Measurements from ENCODE around the gene CLPSL2.

CLPSL2 gene

GRCh38 chr6:35804996-35805736 lies 28.8 kb downstream of the CLPSL2 start, which contains the start of gene LHFPL5:
TSS of gene LHFPL5 (plus strand) at chr6:35805352. CDS start at chr6:35805671, 319 bp downstream.
- TF ChIP-seq CTCF (IDR thresholded peaks at IDR 0.05; ENCODE audit: extremely low read depth, missing control alignments): no peak
- peak; percentile 84 for DNase-seq (ENCODE audit: low spot score)

- no peak for DNase-seq (ENCODE audit: low spot score)
- no peak for TF ChIP-seq CTCF (IDR thresholded peaks at IDR 0.05; ENCODE audit: extremely low read depth, missing control alignments)
These were observed 32.3 kb downstream of the CLPSL2 start for GRCh38 chr6:35808688-35809087.

GRCh38 chr6:35809809-35810208 lies 33.4 kb downstream of the CLPSL2 start:
- DNase-seq (ENCODE audit: low spot score): no peak

GRCh38 chr6:35810971-35811698 lies 34.7 kb downstream of the CLPSL2 start:
- TF ChIP-seq CTCF (IDR thresholded peaks at IDR 0.05; ENCODE audit: extremely low read depth, missing control alignments): no peak
- no peak for DNase-seq (ENCODE audit: low spot score)

More at GRCh38 chr6:35809809-35810208, 33.4 kb downstream of the CLPSL2 start:
- no peak for TF ChIP-seq CTCF (IDR thresholded peaks at IDR 0.05; ENCODE audit: extremely low read depth, missing control alignments)

- DNase-seq (ENCODE audit: low spot score): no peak
- no peak for TF ChIP-seq CTCF (IDR thresholded peaks at IDR 0.05; ENCODE audit: extremely low read depth, missing control alignments)
These were observed 35.2 kb downstream of the CLPSL2 start for GRCh38 chr6:35811699-35811995.

- DNase-seq (ENCODE audit: low spot score): no peak
- TF ChIP-seq CTCF (IDR thresholded peaks at IDR 0.05; ENCODE audit: extremely low read depth, missing control alignments): no peak
These were observed 41.1 kb downstream of the CLPSL2 start for GRCh38 chr6:35817515-35817914.

GRCh38 chr6:35823601-35824000 lies 47.2 kb downstream of the CLPSL2 start:
- DNase-seq (ENCODE audit: low spot score): no peak
- no peak for TF ChIP-seq CTCF (IDR thresholded peaks at IDR 0.05; ENCODE audit: extremely low read depth, missing control alignments)

Data from GM20000 (cell line).